Gastroesophageal sphincter (tissue), 4 donors: ENCODE measurements around the gene SLC30A4. TPM values are rescaled to one million over a fixed set of nuclear protein-coding genes. Genes with fewer than 3 reads are reported as not detected.

Source experiments
- ATAC-seq: fragments of 150-250 bp; one replicate; pipeline ENCODE4 v1.9.1; 2016; ENCODE audit warnings: mild to moderate bottlenecking, moderate library complexity
- H3K27ac ChIP-seq, 4 donors: fragments of 200-600 bp; sonication (generic) in 3 of 4; 1 replicate in 3 of 4; 2 replicates in 1 of 4; pipeline ENCODE4 v1.5.1; 2016 to 2019
- H3K27me3 ChIP-seq: fragments of 200-600 bp; sonication (generic); one replicate; pipeline ENCODE4 v1.5.1; 2019
- H3K36me3 ChIP-seq, 2 donors: fragments of 200-600 bp; sonication (generic); one replicate each; pipeline ENCODE4 v1.5.1; 2019; ENCODE audit warnings: control low read depth in 1 of 2
- H3K4me1 ChIP-seq, 3 donors: fragments of 200-600 bp; sonication (generic); 1 replicate in 2 of 3; 2 replicates in 1 of 3; pipeline ENCODE4 v1.5.1; 2016 to 2019; ENCODE audit warnings: control low read depth in 2 of 3
- H3K4me3 ChIP-seq, 2 donors: fragments of 200-600 bp; sonication (generic); one replicate each; pipeline ENCODE4 v1.5.1; 2019; ENCODE audit warnings: mild to moderate bottlenecking in 1 of 2, moderate library complexity in 1 of 2
- H3K9me3 ChIP-seq, 3 donors: fragments of 200-600 bp; sonication (generic); one replicate each; pipeline ENCODE4 v1.5.1; 2017 to 2019; ENCODE audit warnings: control low read depth in 2 of 3
- EP300 ChIP-seq: sonication (generic); formaldehyde crosslinking; IDR thresholded peaks from one replicate; pipeline ENCODE4 v1.6.1; 2017; ENCODE audit warnings: antibody characterized with exemption, mild to moderate bottlenecking
- POLR2A ChIP-seq, 2 donors: fragments of 450-650 bp; IDR thresholded peaks; one replicate each; pipeline ENCODE4 v1.6.1; 2017; ENCODE audit warnings: antibody characterized with exemption in 2 of 2, mild to moderate bottlenecking in 2 of 2, moderate library complexity in 1 of 2
- POLR2AphosphoS5 ChIP-seq: sonication (generic); formaldehyde crosslinking; IDR thresholded peaks from one replicate; pipeline ENCODE4 v1.6.1; 2017; ENCODE audit warnings: antibody characterized with exemption
- WGBS, 2 donors: methylation state at CpG; one replicate each; pipeline ENCODE4 v1.1.5; 2018; ENCODE audit warnings: low coverage in 1 of 2; 5-methylcytosine and 5-hydroxymethylcytosine counted together
- total RNA-seq, 4 donors: library from RNA; depleted of rRNA; stranded (reverse); fragments of >200 nt; gene quantifications; one replicate each; pipeline ENCODE4 v1.1.0, GENCODE V29; 2016
- TF ChIP-seq, protein P1 (sequence below), 4 experiments: fragments of 200-600 bp in 2 of 4; fragments of 450-650 bp in 2 of 4; sonication (generic) in 1 of 4; IDR thresholded peaks; one replicate each; pipeline ENCODE4 v1.5.1; 2017 to 2019; ENCODE audit warnings: antibody characterized with exemption in 4 of 4, mild to moderate bottlenecking in 2 of 4, moderate library complexity in 2 of 4

The SLC30A4 gene
- total RNA-seq, 4 donors from 2014 or later: 9.7 to 14.6 (median 12.2) TPM

DNA sequence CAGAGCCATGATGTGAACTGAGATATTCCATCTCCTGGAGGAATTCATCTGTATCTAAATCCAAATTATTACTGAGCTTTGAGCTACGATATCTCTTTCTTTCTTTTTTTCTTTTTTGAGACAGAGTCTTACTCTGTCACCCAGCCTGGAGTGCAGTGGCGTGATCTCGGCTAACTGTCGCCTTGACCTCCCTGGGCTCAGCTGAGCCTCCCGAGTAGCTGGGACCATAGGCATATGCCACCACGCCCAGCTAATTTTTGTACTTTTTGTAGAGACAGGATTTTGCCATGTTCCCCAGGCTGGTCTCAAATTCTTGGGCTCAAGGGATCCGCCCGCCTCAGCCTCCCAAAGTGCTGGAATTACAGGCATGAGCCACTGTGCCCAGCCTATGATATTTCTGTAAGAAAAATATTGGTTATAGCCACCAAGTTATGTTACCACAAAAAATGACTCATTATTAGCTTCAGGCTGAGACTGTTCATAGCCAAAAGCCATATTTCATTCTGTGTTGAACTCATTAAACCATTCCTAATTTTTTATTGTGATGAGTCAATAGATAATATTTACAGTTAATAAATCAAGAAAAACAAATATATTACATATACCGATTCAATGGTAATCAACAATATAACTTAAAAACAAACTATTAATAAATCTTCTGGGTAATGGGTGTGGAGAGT lies 27.1 kb upstream of the SLC30A4 start:
- Histone ChIP-seq H3K27ac (no peak overlapping the region), H3K36me3 (no peaks in the 10 kb centered on the region), H3K27me3 (no peaks in the 10 kb centered on the region), H3K9me3 (no peaks in the 10 kb centered on the region), H3K4me1 (no peaks in the 10 kb centered on the region), H3K4me3 (no peak overlapping the region)
- WGBS, 2 donors: 89 to 98% methylated on average over 4 to 7 of the region's 9 CpGs
- TF ChIP-seq POLR2A (IDR thresholded peaks at IDR 0.05) (no peak), POLR2AphosphoS5 (no peak), EP300 (no peak)
- TF ChIP-seq, protein P1, sequence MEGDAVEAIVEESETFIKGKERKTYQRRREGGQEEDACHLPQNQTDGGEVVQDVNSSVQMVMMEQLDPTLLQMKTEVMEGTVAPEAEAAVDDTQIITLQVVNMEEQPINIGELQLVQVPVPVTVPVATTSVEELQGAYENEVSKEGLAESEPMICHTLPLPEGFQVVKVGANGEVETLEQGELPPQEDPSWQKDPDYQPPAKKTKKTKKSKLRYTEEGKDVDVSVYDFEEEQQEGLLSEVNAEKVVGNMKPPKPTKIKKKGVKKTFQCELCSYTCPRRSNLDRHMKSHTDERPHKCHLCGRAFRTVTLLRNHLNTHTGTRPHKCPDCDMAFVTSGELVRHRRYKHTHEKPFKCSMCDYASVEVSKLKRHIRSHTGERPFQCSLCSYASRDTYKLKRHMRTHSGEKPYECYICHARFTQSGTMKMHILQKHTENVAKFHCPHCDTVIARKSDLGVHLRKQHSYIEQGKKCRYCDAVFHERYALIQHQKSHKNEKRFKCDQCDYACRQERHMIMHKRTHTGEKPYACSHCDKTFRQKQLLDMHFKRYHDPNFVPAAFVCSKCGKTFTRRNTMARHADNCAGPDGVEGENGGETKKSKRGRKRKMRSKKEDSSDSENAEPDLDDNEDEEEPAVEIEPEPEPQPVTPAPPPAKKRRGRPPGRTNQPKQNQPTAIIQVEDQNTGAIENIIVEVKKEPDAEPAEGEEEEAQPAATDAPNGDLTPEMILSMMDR (IDR thresholded peaks at IDR 0.05): no peak
- ATAC-seq: no peak

DNA sequence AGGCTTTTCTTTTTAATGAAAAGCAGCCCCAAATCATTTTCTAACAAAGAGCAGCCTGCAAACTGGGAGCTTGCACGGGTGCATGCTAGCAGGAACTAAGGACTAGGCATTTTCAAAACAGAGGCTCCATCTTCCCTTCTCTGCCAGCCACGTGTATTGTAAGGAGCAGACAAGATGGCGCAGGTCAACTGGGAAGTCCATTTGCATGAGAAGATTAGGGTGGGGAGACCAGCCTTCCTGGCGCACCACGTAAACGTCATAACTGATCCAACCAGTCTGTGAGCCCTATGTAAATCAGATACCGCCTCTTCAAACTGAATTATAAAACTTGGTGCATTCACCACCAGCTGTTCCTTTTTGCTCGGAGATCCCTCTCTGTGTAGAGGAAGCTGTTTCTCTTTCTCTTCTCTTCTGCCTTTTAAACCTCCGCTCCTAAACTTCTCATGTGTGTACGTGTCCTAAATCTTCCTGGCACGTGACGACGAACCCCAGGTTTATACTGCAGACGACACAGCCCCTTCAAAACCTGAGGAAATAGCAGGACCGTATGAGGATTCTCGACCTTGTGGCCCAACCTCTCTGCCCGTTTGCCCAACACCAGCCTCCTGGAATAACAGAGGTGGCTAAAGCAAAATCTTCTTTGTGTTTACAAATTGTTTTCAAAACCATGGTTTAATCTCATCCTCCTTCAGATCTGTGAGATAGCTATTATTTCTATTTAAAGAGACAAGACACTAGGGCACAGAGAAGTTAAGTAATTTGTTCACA lies 26.4 kb upstream of the SLC30A4 start:
- 86% methylated on average over 13 to 14 of the region's 17 CpGs for WGBS, 2 donors
- Histone ChIP-seq H3K4me1 (no peaks in the 10 kb centered on the region), H3K27me3 (no peaks in the 10 kb centered on the region), H3K27ac (no peak overlapping the region), H3K4me3 (no peak overlapping the region), H3K9me3 (no peaks in the 10 kb centered on the region), H3K36me3 (no peaks in the 10 kb centered on the region)
- ATAC-seq: no peak
- TF ChIP-seq, protein P1 (IDR thresholded peaks at IDR 0.05): no peak
- no peak for TF ChIP-seq POLR2A (IDR thresholded peaks at IDR 0.05)
- TF ChIP-seq EP300: no peak

DNA sequence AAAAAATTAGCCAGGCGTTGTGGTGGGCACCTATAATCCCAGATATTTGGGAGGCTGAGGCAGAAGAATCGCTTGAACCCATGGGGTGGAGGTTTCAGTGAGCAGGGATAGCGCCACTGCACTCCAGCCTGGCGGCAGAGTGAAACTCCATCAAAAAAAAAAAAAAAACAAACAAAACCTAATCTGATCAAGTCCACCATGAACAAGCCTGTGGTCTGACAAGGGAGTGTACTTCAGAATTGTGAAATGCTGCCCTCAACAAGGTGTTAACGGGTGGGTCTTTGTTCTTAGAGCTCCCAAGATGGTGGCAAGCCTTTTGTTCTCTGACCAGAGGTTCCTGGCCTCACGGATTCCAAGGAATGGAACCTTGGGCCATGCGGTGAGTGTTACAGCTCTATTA lies 24.2 kb upstream of the SLC30A4 start:
- no peak for TF ChIP-seq EP300
- no peak for TF ChIP-seq POLR2A (IDR thresholded peaks at IDR 0.05)
- TF ChIP-seq, protein P1 (IDR thresholded peaks at IDR 0.05): no peak
- no peak for TF ChIP-seq POLR2AphosphoS5
- no peaks in the 10 kb centered on the region for H3K9me3 ChIP-seq
- WGBS, 2 donors: 90 to 93% methylated on average over 2 to 6 of the region's 7 CpGs
- no peak for ATAC-seq
- no peaks in the 10 kb centered on the region for H3K36me3 ChIP-seq
- H3K4me3 ChIP-seq: no peak overlapping the region
- H3K27me3 ChIP-seq: no peaks in the 10 kb centered on the region
- H3K27ac ChIP-seq: no peak overlapping the region
- H3K4me1 ChIP-seq: no peaks in the 10 kb centered on the region

DNA sequence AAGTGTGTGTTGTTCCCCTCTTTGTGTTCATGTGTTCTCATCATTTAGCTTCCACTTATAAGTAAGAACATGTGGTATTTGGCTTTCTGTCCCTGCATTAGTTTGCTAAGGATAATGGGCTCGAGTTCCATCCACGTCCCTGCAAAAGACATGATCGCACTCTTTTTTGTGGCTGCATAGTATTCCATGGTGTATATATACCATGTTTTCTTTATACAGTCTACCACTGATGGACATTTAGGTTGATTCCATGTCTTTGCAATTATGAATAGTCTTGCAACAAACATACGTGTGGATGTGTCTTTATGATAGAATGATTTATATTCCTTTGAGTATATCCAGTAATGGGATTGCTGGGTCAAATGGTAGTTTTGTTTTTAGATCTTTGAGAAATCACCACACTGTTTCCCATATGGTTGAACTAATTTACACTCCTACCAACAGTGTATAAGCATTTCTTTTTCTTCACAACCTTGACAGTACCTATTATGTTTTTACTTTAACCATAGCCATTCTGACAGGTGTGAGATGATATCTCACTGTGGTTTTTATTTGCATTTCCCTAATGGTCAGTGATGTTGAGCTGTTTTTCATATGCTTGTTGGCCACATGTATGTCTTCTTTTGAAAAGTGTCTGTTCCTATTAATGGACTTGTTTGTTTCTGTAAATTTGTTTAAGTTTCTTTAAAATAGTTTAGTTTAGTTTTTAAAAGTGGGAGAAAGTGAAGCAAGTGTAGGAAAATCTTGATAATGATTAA lies 21.9 kb upstream of the SLC30A4 start:
- Histone ChIP-seq H3K27ac (no peak overlapping the region), H3K36me3 (no peaks in the 10 kb centered on the region), H3K9me3 (no peaks in the 10 kb centered on the region), H3K4me3 (no peak overlapping the region), H3K27me3 (no peaks in the 10 kb centered on the region), H3K4me1 (no peaks in the 10 kb centered on the region)
- TF ChIP-seq EP300: no peak
- TF ChIP-seq, protein P1 (IDR thresholded peaks at IDR 0.05): no peak
- TF ChIP-seq POLR2AphosphoS5: no peak
- no peak for TF ChIP-seq POLR2A (IDR thresholded peaks at IDR 0.05)
- 81 to 93% methylated on average over 3 to 4 of the region's 4 CpGs for WGBS, 2 donors
- ATAC-seq: no peak
